ENCODE data around the gene KIFC1. TPM values are rescaled to one million over a fixed set of nuclear protein-coding genes. Genes with fewer than 3 reads are reported as not detected.

KIFC1 gene
- total and polyA plus RNA-seq, 9 of the 15 experiments (the other 6 are each of a cell fraction or from before 2014, with no cell fraction given), result 1.3 to 95.2 (median 76.9) TPM

- no peak for TF ChIP-seq GMEB1 (CRISPR knock-in tag; IDR thresholded peaks at IDR 0.05)
- no peak for TF ChIP-seq JUN (IDR thresholded peaks at IDR 0.05; ENCODE audit: borderline replicate concordance, low read depth, low read length)
- TF ChIP-seq JUN (CRISPR knock-in tag; IDR thresholded peaks at IDR 0.05; ENCODE audit: borderline replicate concordance), result no peak
- TF ChIP-seq DMBX1 (CRISPR knock-in tag; IDR thresholded peaks at IDR 0.05; ENCODE audit: borderline replicate concordance), result no peak
- no peak for TF ChIP-seq ZNF57 (CRISPR knock-in tag; IDR thresholded peaks at IDR 0.05)
- no peak; the same call in 1 of the 2 replicates for TF ChIP-seq CTBP1 (IDR thresholded peaks at IDR 0.05; ENCODE audit: borderline replicate concordance)
- no peak for TF ChIP-seq CREB5 (CRISPR knock-in tag; IDR thresholded peaks at IDR 0.05)
- no peak for TF ChIP-seq SNRNP70 (optimal IDR thresholded peaks at IDR 0.05; ENCODE audit: low read depth, low read length)
- TF ChIP-seq SMAD3 (CRISPR knock-in tag; conservative IDR thresholded peaks at IDR 0.05), result no peak
- TF ChIP-seq CLOCK (CRISPR knock-in tag; IDR thresholded peaks at IDR 0.05; ENCODE audit: borderline replicate concordance), result no peak
- TF ChIP-seq MTA3 (IDR thresholded peaks at IDR 0.05; ENCODE audit: borderline replicate concordance), result 0 out of 2 replicates have a peak, but pooled peaks have one; percentile 29
- peak; percentile 15 for TF ChIP-seq RBBP5 (IDR thresholded peaks at IDR 0.05; ENCODE audit: borderline replicate concordance, insufficient read depth, low read length, poor library complexity, severe bottlenecking)
- TF ChIP-seq TFAM (CRISPR knock-in tag; conservative IDR thresholded peaks at IDR 0.05), result no peak
- TF ChIP-seq ZNF124 (CRISPR knock-in tag; IDR thresholded peaks at IDR 0.05), result no peak
- TF ChIP-seq RAD51 (IDR thresholded peaks at IDR 0.05; ENCODE audit: borderline replicate concordance, low read depth), result no peak
- peak; percentile 30 for TF ChIP-seq DACH1 (IDR thresholded peaks at IDR 0.05; ENCODE audit: partially characterized antibody)
- TF ChIP-seq ZBTB17 (CRISPR knock-in tag; IDR thresholded peaks at IDR 0.05), result no peak
- TF ChIP-seq ELF2 (CRISPR knock-in tag; IDR thresholded peaks at IDR 0.05), result no peak
- TF ChIP-seq JUND (IDR thresholded peaks at IDR 0.05; ENCODE audit: borderline replicate concordance, low read depth, low read length), result 0 out of 2 replicates have a peak, but pooled peaks have one; percentile 16
- no peak for TF ChIP-seq JUND (tag; IDR thresholded peaks at IDR 0.05; ENCODE audit: borderline replicate concordance, low read depth, low read length)
- TF ChIP-seq IRF9 (tag; IDR thresholded peaks at IDR 0.05), result no peak
Measured at GRCh38 chr6:33410711-33411631, 19.3 kb downstream of the KIFC1 start, which contains the start of gene PHF1 (continued).
